Measurements from ENCODE around the gene PAQR9.
"Not testable (repeated sequence)": the region's sequence is repeated elsewhere in the genome, so short reads cannot be mapped to it uniquely, and the experiment has no call there.

PAQR9 gene, protein sequence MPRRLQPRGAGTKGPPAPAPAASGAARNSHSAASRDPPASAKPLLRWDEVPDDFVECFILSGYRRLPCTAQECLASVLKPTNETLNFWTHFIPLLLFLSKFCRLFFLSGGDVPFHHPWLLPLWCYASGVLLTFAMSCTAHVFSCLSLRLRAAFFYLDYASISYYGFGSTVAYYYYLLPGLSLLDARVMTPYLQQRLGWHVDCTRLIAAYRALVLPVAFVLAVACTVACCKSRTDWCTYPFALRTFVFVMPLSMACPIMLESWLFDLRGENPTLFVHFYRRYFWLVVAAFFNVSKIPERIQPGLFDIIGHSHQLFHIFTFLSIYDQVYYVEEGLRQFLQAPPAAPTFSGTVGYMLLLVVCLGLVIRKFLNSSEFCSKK

DNA sequence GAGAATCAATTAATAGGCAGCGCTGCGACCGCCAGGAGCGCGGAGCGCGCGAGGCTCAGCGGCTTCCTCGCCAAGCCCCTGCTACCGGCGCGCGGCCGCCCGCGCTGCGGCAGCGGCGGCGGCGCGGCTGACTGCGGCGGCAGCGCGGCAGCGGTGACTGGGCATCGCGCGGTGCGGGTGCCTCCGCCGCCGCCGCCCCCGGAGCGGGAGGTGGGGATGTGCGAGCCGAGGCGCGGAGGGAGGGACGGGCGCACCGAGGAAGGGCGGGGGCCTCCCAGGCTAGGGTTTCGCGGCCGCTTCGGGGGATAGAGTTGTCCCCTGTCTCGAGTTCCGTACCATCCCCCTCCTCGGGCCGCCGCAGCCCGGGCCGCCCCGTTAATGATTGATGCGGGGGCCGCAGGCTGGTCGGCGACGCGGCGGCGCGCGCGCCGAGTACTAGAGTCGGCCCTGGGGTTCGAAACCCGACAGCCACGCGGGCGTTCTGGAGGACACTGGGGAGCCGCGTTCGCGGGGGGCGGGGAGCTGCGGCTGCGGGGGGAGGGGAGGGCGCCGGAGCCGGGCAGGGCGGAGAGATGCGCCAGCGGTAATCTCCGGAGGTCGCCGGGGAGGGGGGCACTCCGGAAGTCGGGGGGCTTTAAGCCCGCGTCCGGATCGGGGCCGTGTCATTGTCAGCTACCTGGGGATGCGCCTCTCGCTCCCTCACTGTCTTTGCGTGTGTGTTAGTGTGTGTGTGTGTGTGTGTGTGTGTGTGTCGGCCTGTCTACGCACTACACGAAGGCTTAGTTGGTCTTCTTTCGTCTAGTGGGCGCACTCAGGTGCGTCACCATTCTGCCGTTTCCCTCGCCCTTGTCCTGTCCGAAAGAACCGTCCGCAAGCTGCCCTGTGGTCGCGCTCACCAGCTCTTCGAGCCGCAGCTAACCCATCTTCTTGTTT lies at the start of gene PAQR9:
PAQR9 (minus strand) TSS at position 159 of the 933 bp plus-strand sequence. CDS start 338 bp downstream, outside the sequence.
- FAIRE-seq (no peak), DNase-seq (ENCODE audit: low spot score) (no peak)

DNA sequence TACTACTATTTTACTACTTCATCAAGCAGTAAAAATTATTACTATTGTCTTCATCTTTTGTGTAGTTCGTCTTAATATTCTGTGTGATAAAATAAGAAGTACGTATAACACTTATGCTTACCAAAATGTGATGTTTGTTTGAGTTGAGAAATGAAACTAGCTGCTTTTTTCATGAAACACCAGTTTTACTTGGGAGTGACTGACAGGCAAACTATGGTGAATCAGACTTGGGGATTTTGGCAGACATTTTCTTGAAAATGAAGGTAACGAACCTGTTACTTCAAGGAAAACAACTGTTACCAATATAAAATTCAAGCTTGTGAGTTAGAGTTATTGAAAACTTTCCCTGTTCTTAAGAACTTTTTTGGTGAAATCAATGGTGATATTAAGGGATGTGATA lies 48.2 kb upstream of the PAQR9 start:
- DNase-seq (ENCODE audit: low spot score), result no peak
- no peak for FAIRE-seq

DNA sequence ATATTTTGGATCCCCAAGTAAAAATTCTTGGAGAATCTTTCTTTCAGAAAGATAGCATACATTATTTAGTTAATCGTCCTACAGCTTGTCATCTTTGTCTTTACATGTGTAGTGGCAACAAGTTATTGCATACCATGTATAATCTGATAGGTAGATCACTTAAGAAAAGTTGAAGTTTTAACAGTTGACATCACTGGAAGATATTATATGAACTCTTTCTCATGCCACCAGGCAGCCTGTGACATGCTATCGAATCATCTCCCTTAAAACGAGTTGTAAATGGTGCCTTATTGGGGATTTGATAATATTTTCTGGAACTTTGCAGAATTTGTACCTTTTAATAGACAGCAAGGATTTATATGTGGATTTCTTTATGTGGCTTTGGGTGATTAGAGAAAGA lies 46.5 kb upstream of the PAQR9 start:
- FAIRE-seq (no peak), DNase-seq (ENCODE audit: low spot score) (no peak)

DNA sequence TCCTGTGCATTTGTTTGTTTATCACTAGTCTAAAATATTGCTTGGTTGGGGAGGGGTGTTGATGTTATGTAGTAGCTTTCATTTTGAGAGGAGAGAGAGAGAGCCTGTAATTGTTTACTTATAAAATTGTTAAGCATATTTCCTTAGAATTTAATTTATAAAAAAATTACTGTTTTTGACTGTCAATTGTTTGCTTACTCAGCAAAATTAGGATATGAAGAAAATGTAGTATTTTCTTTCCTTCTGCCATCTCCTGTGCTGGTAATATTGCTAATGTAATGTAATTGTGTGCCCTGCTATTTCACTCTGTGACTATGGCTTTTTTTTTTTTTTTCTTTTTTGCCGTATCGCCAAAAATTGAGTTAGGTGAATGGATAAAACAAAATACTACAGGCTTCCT lies 41.3 kb upstream of the PAQR9 start:
- DNase-seq (ENCODE audit: low spot score) (no peak), FAIRE-seq (no peak)

DNA sequence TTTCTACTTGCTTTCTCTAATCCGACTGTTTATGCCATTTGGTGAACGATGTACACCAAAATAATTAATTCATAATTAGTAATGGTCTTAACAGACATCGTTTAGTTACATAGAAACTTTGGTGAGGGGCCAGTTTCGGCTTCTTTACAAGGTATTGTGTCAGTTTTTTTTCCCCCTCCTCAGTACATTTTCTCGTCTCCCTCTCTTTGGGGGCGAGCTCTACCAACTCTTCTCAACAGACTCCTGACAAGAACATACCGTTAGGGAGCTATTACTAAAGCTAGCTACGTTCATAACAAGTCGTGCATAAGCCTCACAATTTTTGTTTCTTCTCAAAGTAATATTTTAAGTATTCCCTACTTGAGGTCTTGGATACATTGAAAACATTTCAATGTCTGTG lies 39.3 kb upstream of the PAQR9 start:
- DNase-seq (ENCODE audit: low spot score) (no peak), FAIRE-seq (no peak)

DNA sequence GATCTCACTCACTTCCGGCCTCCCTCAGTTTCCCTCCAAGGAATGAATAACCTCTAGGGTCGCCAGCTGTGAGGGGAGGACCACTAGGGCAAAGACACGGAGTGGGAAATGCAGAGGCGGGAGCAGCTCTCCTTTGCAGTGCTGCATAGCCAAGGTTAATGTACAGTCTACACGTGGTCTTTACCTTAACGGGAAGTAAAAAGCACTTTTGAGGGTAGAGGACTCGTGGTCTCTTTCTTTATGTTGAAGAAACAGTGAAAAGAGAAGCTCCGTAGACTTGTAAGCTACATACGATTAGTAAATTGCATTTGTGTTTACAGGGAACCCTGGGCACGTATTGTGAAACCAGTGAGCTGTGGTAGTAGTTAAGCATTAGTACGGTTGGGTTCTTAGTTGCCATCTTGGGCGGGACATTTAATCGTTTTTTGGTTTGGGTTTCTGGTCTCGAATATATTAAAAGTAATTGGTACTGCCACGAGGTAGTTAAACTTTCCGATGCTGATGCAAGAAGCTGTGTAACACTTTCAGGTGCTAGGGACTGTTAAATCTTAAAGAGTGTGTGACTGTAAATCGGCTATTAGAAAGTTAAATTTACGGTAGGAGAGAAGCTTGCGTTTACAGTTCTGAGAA lies 38.7 kb upstream of the PAQR9 start:
- FAIRE-seq (no peak), DNase-seq (ENCODE audit: low spot score) (no peak)

DNA sequence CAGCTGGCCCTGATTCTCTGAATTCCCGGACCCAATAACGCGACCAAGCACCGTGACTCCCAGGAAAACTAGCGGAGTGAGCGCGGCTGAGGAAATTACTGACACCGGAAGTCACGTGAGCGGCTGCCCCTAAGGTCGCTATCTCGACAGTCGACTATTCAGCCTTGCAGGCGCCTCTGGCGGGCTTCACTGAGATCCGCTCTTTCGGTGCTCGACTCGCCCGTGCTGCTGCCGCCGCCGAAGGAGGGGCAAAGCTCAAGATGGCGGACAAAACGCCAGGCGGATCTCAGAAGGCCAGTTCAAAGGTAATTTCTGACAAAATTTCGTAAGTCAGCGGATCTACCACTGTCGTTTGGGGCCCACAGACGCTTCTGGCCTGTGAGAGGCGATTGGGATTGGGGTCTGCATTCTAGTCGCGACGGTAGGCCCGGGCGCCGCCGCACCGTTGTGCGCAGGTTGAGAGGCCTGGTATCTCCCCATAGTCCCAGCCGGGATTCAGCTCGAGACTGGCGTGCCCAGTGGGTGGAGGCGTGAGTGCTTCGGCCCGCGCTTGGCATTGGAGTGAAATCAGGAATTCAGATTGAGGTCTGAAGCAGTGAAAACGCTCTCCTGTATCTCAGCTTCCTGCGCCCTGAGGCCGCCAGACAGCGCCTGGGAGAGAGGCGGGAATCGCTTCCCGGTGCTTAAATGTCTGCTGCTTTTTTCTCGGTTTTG lies 38.1 kb upstream of the PAQR9 start, which contains the start of gene U2SURP:
U2SURP (plus strand) TSS at position 202 of the 714 bp plus-strand sequence; CDS start at position 261, 59 bp downstream.
- FAIRE-seq (peak; percentile 17), DNase-seq (ENCODE audit: low spot score) (peak; percentile 93)

DNA sequence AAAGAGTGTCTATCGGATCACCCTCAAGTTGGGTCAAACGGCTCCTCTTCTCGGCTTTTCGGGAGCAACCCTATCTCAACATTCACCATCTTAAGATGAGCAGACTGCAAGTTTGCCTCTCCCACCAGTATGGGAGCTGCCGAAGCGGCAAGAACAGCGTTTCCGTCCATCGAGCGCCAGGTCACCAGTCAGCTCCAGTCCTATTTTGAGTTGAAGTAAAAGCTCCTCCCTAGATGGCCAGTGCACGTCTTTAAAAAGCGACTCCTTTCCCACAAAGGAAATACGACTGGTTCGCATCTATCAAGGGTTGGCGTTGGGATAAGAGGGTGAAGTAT lies 37.5 kb upstream of the PAQR9 start:
- FAIRE-seq (no peak), DNase-seq (ENCODE audit: low spot score) (no peak)

DNA sequence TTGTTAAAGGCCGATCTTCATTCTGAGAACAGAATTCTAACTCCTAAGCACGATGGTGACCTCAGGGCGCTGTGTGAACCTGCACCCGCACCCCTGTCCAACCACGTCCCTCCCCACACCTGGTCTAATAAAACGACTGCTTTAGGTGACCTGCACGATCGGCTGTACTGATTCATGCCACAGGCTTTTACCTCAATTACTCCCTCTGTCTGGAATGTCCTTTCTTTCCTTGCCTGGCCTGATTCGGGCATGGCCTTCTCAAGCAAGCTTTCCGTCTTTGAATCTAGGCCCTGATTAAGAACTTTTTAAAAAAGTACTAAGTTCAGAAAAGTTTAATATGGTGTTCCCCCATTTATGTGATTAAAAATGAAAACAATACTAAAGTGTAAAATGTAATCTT lies 37.1 kb upstream of the PAQR9 start:
- FAIRE-seq (no peak), DNase-seq (ENCODE audit: low spot score) (peak; percentile 29)

DNA sequence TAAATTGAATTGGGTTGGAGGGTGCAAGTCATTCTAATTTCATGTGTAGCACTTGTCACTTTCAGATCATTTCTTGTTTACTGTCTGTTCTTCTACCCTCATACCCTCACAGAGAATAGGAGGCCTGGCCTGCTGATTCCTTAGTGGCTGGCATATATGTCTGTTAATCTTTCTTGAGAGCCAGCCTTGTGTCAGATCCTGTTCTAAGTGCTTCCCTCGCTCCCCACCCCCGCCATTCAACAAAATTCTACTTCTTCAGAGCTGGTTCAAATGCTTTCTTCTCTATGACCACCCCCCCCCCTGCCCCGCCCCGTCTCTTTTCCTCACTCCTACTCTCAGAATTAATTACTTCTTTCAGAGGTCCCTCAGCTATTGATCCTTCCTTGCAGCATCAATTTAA lies 36.4 kb upstream of the PAQR9 start:
- FAIRE-seq, result no peak
- DNase-seq (ENCODE audit: low spot score), result no peak

DNA sequence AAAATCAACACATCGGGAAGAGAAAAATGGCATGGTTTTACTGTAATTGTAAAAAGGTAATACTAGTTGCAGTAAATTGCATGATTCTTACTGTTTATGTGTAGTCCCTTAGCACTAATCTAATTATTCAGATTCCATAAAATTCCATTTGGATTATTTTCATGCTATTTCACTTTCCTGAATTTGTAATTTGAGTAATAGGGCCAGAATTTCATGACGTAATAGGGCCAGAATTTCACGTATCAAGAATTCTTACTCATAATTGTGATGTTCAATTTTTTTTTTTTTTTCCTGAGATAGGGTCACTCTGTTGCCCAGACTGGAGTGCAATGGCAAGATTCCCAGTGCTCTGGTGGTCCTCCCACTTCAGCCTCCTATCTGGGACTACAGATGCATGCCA lies 35.0 kb upstream of the PAQR9 start:
- DNase-seq (ENCODE audit: low spot score) (no peak), FAIRE-seq (no peak)

DNA sequence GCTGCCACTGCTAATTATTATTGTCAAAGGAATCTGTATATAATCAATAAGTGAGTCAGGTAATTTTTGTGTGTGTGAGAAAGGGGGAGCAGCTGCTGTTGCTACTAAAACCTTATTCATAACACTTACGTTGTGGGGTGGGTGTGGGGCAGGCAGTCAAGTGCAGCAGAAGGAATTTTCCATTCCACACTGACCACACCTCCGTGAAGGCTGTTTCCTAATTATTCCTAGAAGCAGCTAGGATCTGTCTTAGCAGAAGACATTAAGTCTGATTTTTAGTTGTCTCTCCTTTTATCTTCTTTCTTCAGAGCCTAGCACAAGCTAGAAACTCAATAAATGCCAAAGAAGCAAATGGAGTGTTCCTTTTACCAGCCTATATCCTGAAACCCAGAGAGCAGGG lies 33.9 kb upstream of the PAQR9 start:
- DNase-seq (ENCODE audit: low spot score) (no peak), FAIRE-seq (no peak)

DNA sequence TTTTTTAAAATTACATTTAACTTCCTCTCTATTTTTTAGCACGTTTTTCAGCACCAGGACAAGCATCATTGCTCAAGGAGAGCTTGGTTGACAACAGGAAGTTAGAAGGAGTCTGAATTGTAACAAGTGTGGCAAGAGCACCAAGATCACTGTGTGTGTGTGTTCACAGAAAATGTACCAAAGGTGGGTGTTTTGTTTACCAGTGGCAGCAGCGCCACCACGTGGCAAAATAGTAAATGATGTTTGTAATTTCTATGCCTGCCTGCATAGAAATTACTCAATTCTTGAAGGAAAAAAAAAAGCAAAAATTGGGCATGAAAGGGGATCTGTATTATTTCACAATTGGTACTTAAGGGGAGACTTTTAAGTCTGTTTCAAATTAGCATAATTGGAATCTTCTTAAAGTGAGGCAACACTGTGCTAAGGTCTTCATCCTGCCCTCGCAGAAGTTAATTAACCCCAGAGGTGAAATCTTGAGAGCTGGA lies 30.5 kb upstream of the PAQR9 start:
- FAIRE-seq (no peak), DNase-seq (ENCODE audit: low spot score) (peak; percentile 58)

DNA sequence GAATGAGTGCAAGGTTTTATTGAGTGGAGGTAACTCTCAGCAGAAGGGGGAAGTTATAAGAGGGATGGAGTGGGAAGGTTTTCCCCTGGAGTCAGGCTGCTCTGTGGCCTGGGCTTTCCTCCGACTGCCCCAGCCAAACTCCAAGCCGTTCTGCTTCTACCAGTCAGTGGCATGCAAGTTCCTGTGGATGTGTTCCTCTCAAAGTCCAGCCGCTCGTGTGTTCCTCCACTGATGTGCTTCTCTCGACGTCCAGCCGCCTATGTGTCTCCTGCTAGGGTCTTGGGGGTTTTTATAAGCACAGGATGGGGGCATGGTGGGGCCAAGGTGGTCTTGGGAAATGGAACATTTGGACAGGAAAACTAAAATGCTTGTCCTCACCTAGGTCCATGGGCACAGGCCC lies 28.8 kb upstream of the PAQR9 start:
- FAIRE-seq (no peak), DNase-seq (ENCODE audit: low spot score) (no peak)

DNA sequence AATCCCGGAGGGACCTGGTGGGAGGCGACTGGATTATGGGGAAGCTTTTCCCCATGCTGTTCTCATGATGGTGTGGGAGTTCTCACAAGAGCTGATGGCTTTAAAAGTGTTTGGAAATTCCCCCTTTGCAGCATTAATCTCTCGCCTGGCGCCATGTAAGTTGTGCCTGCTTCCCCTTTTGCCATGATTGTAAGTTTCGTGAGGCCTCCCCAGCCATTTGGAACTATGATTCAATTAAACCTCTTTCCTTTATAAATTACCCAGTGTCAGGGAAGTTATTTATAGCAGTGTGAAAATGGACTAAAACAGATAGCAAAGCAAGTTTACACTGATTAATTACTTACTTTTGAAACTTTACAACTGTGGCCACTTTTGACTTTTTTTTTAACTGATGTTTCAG lies 27.2 kb upstream of the PAQR9 start:
- FAIRE-seq, result no peak

DNA sequence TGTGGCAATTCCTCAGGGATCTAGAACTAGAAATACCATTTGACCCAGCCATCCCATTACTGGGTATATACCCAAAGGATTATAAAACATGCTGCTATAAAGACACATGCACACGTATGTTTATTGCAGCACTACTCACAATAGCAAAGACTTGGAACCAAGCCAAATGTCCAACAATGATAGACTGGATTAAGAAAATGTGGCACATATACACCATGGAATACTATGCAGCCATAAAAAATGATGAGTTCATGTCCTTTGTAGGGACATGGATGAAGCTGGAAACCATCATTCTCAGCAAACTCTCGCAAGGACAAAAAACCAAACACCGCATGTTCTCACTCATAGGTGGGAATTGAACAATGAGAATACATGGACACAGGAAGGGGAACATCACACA lies 25.4 kb upstream of the PAQR9 start:
- DNase-seq (ENCODE audit: low spot score); FAIRE-seq: not testable (repeated sequence)

More for the DNA sequence above, 27.2 kb upstream of the PAQR9 start:
- DNase-seq (ENCODE audit: low spot score), result no peak

DNA sequence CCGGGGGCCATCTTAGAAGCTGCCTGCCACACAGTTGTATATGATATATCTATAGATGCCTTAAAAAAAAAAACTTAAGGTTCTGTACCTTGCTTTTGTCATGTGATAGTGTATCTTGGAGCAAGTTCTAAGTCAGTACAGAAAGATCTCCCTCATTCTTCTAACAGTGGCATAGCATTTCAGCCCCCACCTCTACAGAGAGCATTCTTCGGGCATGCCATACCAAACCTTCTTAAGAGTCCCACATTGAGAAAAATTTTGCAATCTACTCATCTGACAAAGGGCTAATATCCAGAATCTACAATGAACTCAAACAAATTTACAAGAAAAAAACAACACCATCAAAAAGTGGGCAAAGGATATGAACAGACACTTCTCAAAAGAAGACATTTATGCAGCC lies 24.7 kb upstream of the PAQR9 start:
- FAIRE-seq, result not testable (repeated sequence)

DNA sequence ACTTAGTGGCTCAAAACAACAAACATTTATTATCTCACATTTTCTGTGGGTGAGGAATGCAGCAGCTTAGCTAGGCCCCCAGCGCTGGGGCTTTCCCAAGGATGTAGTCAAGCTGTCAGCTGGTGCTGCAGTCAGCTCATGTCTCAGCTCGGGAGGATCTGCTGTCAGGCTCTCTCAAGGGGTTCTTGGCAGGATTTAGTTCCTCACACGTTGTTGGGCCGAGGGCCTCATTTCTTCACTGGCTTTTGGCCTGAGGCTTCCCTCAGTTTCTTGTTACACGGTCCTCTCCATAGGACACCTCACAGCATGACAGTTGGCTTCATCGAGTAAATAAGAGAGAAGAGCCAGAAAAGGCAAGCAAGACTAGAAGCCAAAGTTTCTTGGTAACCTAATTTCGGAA lies 24.2 kb upstream of the PAQR9 start:
- FAIRE-seq (no peak), DNase-seq (ENCODE audit: low spot score) (no peak)

More for the DNA sequence above, 24.7 kb upstream of the PAQR9 start:
- DNase-seq (ENCODE audit: low spot score), result not testable (repeated sequence)

DNA sequence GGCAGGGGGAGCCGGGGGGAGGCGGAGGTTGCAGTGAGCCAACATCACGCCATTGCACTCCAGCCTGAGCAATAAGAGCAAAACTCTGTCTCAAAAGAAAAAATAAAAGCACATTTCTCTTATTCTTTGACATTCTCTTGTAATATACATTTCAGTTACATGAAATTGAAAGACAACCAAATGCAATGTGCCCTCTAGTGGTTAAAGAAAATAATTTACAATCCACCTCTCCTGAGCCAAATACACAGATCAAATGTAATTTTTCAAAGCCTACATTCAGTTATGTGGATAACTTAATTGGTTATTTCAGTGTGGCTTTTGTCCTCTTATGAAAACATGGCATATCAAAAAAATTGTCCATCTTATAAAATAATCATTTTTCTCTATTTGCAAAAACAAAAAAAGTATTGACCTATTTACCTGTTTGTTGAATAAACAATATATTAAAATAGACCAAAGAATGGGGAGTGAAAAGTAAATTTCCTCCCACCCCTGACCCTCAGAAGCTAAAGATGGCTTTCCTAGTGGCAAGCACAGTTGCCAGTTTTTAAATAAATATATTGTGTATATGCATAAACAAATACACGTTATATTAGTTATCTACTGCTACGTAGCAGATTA lies 23.7 kb upstream of the PAQR9 start:
- FAIRE-seq (no peak), DNase-seq (ENCODE audit: low spot score) (no peak)

DNA sequence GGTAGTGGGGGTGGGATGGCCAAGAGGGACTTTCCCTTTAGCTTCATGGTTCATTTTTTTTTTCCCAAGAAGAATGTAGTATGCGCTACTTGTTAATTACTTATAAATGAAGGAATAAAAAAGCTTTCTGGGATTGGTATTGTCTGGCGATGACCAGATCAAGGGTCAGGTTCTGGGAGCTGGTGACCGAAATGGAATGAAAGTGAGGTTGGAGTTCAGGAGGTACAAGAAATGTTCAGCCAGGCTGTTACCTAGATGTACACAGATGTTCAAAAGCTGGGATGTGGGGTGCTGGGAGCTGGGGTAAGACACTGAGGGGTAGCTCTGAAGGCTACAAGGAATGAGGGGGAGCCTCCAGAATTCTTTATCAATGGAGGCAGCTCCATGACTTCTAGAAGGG lies 20.8 kb upstream of the PAQR9 start:
- FAIRE-seq, result no peak
- no peak for DNase-seq (ENCODE audit: low spot score)

DNA sequence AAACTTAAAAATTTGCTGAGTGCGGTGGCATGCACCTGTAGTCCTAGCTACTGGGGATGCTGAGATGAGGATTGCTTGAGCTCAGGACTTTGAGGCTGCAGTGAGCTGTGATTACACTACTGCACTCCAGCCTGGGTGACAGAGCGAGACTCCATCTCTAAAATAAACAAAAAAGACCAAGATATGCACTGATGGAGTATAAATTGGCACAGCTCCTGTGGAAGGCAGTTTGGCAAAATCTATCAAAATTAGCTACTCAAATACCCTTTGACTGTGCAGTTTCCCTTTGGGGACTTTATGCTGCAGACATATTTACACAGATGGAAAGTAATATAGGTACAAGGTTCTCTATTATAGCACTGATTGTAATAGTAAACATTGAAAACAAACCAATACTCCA lies 19.8 kb upstream of the PAQR9 start:
- no peak for DNase-seq (ENCODE audit: low spot score)
- no peak for FAIRE-seq

Measured in urothelium cell line (cell line).